Vagina (tissue), 2 donors: ENCODE measurements around the gene CRELD2. TPM values are rescaled to one million over a fixed set of nuclear protein-coding genes. Genes with fewer than 3 reads are reported as not detected.

Experiments used
- DNase-seq, 2 donors: peaks; one replicate each; pipeline ENCODE4 v3.0.0-alpha.2; 2017; ENCODE audit errors: extremely low spot score in 2 of 2
- H3K27ac ChIP-seq: fragments of 200-600 bp; sonication (generic); one replicate; pipeline ENCODE4 v1.5.1; 2019
- H3K27me3 ChIP-seq: fragments of 200-600 bp; sonication (generic); one replicate; pipeline ENCODE4 v1.5.1; 2019
- H3K36me3 ChIP-seq, 2 donors: fragments of 200-600 bp; sonication (generic); one replicate each; pipeline ENCODE4 v1.5.1; 2017 to 2019
- H3K4me1 ChIP-seq: fragments of 200-600 bp; sonication (generic); one replicate; pipeline ENCODE4 v1.5.1; 2019
- H3K4me3 ChIP-seq, 2 donors: fragments of 200-600 bp; sonication (generic); 1 replicate in 1 of 2; 2 replicates in 1 of 2; pipeline ENCODE4 v1.5.1; 2016 to 2019
- H3K9me3 ChIP-seq: fragments of 200-600 bp; sonication (generic); one replicate; pipeline ENCODE4 v1.5.1; 2019
- CTCF ChIP-seq, 3 experiments: fragments of 450-650 bp in 2 of 3; fragments of 200-600 bp in 1 of 3; sonication (generic) in 1 of 3; IDR thresholded peaks; one replicate each; pipeline ENCODE4 v1.5.1; 2017 to 2019; ENCODE audit warnings: antibody characterized with exemption in 3 of 3, mild to moderate bottlenecking in 2 of 3, moderate library complexity in 2 of 3
- POLR2A ChIP-seq, 2 donors: fragments of 450-650 bp; IDR thresholded peaks; one replicate each; pipeline ENCODE4 v1.6.1; 2017; ENCODE audit warnings: antibody characterized with exemption in 2 of 2, mild to moderate bottlenecking in 2 of 2, moderate library complexity in 2 of 2
- POLR2AphosphoS5 ChIP-seq, 2 donors: sonication (generic); formaldehyde crosslinking; IDR thresholded peaks; one replicate each; pipeline ENCODE4 v1.9.0; 2017; ENCODE audit warnings: antibody characterized with exemption in 2 of 2, mild to moderate bottlenecking in 2 of 2, low read depth in 1 of 2; ENCODE audit not compliant: insufficient read depth in 1 of 2
- intact Hi-C: fragments of 100-400 bp; cut with DNase I; formaldehyde crosslinking; loops from one replicate; pipeline ENCODE4 v1.15.1; 2023
- total RNA-seq: library from RNA; depleted of rRNA; stranded (reverse); fragments of >200 nt; gene quantifications from one replicate; pipeline ENCODE4 v1.2.3, GENCODE V29; 2016

CRELD2 gene
- total RNA-seq, 1 donor from 2014 or later, result 34.4 TPM

- H3K27ac ChIP-seq, result no peak overlapping the region
- TF ChIP-seq POLR2A (IDR thresholded peaks at IDR 0.05), result no peak
- no peak for TF ChIP-seq POLR2AphosphoS5 (IDR thresholded peaks at IDR 0.05; ENCODE audit: insufficient read depth in 1 of 2, low read depth in 1 of 2)
- no peak for TF ChIP-seq CTCF (IDR thresholded peaks at IDR 0.05)
- DNase-seq, result no peak
- no peaks in the 10 kb centered on the region for H3K27me3 ChIP-seq
- peaks cover 0 to 16% of the 10 kb centered on the region in 2 donors for H3K36me3 ChIP-seq
- H3K4me1 ChIP-seq, result peaks cover 31% of the 10 kb centered on the region
- H3K9me3 ChIP-seq, result no peaks in the 10 kb centered on the region
- no peak overlapping the region for H3K4me3 ChIP-seq
- intact Hi-C loops, result no loop called here
Measured at GRCh38 chr22:49958366-49958921, 40.0 kb downstream of the CRELD2 start.

DNA sequence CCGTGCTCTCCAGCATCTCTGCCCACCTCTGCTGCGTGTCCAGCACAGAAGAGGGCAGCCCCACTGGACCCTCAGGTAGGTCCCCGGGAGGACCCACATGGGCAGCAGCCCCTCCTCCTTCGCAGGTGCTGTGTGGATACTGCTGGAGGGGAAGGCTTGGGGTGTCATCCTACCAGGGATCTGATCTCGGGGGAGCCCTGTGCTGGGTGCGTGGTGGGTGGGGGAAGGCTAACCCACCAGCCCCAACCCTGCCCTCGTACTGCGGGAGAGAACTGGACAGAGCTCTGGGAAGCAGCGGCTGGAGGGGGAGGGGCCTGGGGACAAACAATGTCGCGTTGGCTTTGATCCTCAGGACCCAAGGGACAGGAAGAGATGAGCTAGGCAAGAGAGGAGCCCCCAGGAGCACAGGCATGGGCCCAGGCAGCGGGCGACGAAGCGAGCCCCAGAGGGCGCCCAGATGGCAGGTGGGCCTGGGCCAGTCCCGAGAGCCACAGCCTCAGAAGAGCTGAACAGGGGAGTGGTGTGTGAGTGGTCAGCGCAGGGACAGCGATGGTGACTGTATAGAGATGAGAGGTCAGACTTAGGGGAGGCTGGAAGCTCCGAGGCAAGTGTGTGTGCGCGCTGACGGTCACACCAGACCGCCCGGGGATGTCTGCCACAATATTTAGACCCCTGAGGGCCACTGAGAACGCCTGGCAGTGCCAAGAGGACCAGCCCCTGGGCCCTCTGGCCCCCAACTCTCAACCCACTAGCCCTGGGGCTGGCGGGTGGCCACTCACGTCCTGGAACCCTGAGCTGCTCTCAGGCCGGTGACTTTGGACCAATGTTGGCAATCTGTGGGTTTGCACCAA lies 40.7 kb downstream of the CRELD2 start:
- H3K4me1 ChIP-seq, result peaks cover 37% of the 10 kb centered on the region
- intact Hi-C loops, result no loop called here
- H3K27ac ChIP-seq, result peak overlapping the region; percentile 89

DNA sequence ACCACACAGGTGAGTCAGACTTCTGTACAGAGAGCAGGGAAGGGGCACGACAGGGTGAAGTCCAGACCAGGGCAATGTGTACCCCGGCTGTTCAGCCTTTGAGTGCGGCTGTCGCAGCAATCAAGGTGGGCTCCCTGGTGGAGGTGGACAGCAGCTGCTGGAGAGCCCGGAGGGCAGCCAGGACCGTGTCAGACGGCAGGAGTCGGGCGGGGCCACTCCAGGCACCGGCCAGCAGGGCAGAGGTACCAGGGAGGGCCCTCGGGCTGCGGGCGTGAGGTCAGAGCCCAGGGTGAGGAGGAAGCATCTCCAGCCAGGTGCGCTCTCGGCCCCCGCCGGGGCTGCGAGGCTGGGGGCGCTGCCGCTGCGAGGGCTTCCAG lies 41.3 kb downstream of the CRELD2 start:
- H3K27ac ChIP-seq, result peak overlapping the region; percentile 89
- no peaks in the 10 kb centered on the region for H3K27me3 ChIP-seq
- intact Hi-C loops, result loop anchor here (2.0 kb wide), 1 partner anchor 23 kb away; no protein-coding TSS in a partner anchor
- H3K36me3 ChIP-seq, result peaks cover 0 to 25% of the 10 kb centered on the region in 2 donors
- DNase-seq, result no peak
- peak overlapping the region; percentile 76 to 100 for H3K4me3 ChIP-seq
- peak in 1 of 3 experiments; percentile 11 for TF ChIP-seq CTCF (IDR thresholded peaks at IDR 0.05)
- no peak for TF ChIP-seq POLR2A (IDR thresholded peaks at IDR 0.05)
- TF ChIP-seq POLR2AphosphoS5 (IDR thresholded peaks at IDR 0.05; ENCODE audit: insufficient read depth in 1 of 2, low read depth in 1 of 2), result no peak
- H3K4me1 ChIP-seq, result peaks cover 37% of the 10 kb centered on the region
- no peaks in the 10 kb centered on the region for H3K9me3 ChIP-seq

More for the DNA sequence above, 40.7 kb downstream of the CRELD2 start:
- TF ChIP-seq CTCF (IDR thresholded peaks at IDR 0.05) (no peak), POLR2AphosphoS5 (IDR thresholded peaks at IDR 0.05; ENCODE audit: insufficient read depth in 1 of 2, low read depth in 1 of 2) (no peak), POLR2A (IDR thresholded peaks at IDR 0.05) (no peak)
- Histone ChIP-seq H3K4me3 (peak overlapping the region; percentile 76 to 100), H3K36me3 (peaks cover 0 to 23% of the 10 kb centered on the region in 2 donors), H3K27me3 (no peaks in the 10 kb centered on the region), H3K9me3 (no peaks in the 10 kb centered on the region)
- DNase-seq, result no peak

GRCh38 chr22:49960159-49961004 lies 41.9 kb downstream of the CRELD2 start, which contains the start of gene PIM3:
PIM3 (plus strand) TSS chr22:49960772; CDS start chr22:49960948, 176 bp downstream.
- H3K36me3 ChIP-seq, result peaks cover 0 to 25% of the 10 kb centered on the region in 2 donors
- intact Hi-C loops, result loop anchor here (2.0 kb wide), 1 partner anchor 24 kb away; no protein-coding TSS in a partner anchor
- no peaks in the 10 kb centered on the region for H3K9me3 ChIP-seq
- DNase-seq, result no peak
- TF ChIP-seq CTCF (IDR thresholded peaks at IDR 0.05) (no peak), POLR2A (IDR thresholded peaks at IDR 0.05) (peak in 1 of 2 donors; percentile 95), POLR2AphosphoS5 (IDR thresholded peaks at IDR 0.05; ENCODE audit: insufficient read depth in 1 of 2, low read depth in 1 of 2) (peak; percentile 63 to 83)
- peaks cover 40% of the 10 kb centered on the region for H3K4me1 ChIP-seq
- H3K27me3 ChIP-seq, result no peaks in the 10 kb centered on the region
- peak within 1 kb of the TSS; percentile 76 to 100 for H3K4me3 ChIP-seq
- H3K27ac ChIP-seq, result peak within 1 kb of the TSS; percentile 89
